Activated naive CD4-positive, alpha-beta T cell treated with Interleukin-2 at 50 U/mL for 16 hours (primary cell): ENCODE measurements around the gene PCDHGC4.

ENCODE experiments used
- DNase-seq: peaks from one replicate; pipeline ENCODE4 v3.0.0-alpha.2; 2020

PCDHGC4 gene

DNA sequence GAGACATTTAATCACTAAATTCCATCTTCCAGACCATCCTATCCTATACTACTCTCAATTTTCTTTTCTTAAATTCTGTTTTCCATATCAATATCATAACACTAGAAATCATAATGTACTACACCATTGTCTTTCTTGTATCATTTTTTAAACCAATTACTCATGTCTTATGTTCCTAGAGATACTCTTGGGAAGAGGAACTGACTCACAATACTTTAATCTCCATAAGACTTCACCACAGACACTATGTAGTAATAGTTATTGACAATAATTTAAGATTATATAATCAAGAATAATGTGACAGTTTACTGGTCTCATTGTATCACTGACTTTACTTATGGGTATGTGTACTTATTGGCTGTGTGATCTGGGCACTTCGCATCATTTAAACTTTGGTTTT, 47.9 kb downstream of the PCDHGC4 start:
- no peak for DNase-seq

- DNase-seq, result no peak
Observed at GRCh38 chr5:141533897-141534296, 49.1 kb downstream of the PCDHGC4 start.

DNA sequence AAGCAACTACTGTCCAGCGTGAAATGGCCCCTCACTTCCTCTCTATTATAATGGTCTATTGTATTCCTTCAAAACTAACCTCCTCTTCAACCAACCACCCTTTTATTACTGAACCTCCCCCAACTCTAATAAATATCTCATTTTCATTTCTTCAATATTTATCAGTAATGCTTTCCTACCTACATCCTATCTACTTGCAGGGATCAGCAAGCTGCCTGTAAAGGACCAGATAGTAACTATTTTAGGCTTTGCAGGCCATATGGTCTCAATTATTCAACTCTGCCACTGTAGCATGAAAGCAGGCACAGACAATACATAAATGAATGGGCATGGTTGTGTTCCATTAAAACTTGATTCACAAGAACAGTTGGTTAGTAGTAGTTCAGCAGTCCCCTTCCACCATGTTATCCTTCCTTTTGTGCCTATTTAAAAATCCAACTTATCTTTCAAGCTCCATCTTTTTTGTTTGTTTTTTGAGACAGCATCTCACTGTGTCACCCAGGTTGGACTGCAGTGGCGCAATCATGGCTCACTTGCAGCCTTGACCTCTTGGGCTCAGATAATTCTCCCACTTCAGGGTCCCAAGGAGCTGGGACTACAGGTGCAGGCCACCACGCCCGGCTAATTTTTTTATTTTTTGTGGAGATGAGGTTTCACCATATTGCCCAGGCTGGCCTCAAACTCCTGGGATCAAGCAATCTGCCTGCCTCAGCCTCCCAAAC, 49.8 kb downstream of the PCDHGC4 start:
- no peak for DNase-seq
